HG03108 (cell line): ENCODE measurements around the gene TERB2.
"Not testable (repeated sequence)": the region's sequence is repeated elsewhere in the genome, so short reads cannot be mapped to it uniquely, and the experiment has no call there.

Source experiments
- ATAC-seq: cut with Tn5 transposase; IDR thresholded peaks from one replicate; pipeline ENCODE4 v1.9.1; 2021; ENCODE audit warnings: moderate library complexity; ENCODE audit not compliant: unreplicated experiment

TERB2 gene

DNA sequence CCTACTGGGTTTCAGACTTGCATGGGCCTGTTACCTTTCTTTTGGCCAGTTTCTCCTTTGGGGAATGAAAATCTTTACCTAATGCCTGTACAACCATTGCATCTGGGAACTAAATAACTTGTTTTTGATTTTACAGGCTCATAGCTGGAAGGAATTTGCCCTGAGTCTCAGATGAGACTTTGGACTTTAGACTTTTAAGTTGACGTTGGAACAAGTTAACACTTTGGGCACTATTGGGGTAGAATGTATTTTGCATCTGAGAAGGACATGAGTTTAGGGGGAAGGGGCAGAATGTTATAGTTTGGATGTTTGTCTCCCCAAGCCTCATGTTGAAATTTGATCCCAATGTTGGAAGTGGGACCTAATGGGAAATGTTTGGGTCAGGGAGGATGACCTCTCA lies 44.7 kb downstream of the TERB2 start:
- not testable (repeated sequence) for ATAC-seq

DNA sequence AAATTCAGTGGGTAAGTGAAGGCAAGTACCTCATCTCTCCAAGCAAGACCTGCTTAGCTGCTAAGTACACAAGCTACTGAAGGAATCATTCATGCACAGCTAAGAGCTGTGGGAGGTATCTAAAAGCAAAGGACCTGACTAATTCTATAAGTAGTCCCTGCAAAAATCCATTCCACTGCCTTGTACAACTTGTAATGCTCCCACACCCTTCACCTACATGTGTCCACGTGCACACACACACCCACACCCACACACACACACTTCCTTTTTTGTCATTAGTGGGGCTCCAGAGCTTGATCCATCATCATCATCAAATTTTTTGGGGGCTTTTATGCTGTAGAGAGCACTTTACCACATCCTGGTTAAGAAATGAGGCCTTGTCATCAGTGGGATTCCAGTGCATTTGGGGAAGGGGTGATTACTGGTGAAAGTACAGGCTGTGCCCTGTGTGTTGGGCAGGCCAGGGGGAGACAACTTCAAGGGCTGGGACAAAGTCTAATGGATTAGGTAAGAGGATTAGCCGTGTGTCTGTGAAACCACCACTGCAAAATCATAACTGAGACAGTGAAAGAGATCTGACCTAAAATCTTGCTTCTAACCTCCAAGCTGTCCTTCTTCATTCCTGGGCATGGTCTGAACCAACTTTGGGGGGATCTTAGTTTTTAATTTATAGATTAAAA lies 47.4 kb downstream of the TERB2 start:
- not testable (repeated sequence) for ATAC-seq

DNA sequence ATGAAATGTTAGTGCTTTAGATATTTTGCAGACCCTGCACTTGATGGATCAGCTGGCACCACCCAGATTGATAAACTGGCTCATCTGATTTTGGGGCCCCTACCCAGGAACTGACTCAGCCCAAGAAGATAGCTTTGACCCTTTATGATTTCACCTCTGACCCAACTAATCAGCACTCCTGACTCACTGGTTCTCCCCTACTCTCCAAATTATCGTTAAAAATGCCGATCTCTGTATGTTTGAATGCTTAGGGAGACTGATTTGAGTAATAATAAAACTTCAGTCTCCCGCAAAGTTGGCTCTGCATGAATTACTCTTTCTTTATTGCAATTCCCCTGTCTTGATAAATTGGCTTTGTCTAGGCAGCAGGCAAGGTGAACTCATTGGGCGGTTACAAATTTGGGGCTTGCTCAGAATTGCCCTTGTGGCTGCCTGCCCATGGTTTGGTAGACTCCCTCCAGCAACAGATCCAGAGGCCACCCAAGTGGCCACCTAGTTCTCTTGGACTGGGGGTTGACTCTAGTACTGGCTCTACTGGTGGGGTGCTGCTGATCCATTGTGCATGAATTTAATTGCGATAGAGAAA lies 48.2 kb downstream of the TERB2 start:
- not testable (repeated sequence) for ATAC-seq

DNA sequence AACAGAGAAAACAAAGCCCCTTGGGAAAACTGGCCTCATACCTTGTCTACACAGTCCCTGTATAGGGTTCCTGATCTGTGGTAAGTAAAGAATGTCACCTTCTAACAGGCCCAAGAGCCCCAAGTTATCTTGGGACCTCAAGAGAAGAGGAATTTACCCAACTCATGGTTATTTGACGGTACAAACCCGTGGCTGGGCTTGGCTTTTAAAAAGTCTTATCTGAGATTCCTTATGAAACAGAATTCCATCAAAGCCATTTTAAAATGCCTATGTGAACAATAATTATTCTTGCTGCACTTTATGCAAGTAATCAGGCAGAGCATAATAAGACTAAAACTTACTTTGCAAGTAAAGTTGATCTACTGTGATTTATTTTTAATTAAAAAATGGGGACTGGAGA lies 52.6 kb downstream of the TERB2 start:
- ATAC-seq: no peak

DNA sequence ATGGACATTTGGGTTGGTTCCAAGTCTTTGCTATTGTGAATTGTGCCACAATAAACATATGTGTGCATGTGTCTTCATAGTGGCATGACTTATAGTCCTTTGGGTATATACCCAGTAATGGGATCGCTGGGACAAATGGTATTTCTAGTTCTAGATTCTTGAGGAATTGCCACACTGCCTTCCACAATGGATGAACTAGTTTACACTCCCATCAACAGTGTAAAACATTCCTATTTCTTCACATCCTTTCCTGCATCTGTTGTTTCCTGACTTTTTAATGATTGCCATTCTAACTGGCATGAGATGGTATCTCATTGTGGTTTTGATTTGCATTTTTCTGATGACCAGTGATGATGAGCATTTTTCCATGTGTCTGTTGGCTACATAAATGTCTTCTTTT lies 58.6 kb downstream of the TERB2 start:
- not testable (repeated sequence) for ATAC-seq

DNA sequence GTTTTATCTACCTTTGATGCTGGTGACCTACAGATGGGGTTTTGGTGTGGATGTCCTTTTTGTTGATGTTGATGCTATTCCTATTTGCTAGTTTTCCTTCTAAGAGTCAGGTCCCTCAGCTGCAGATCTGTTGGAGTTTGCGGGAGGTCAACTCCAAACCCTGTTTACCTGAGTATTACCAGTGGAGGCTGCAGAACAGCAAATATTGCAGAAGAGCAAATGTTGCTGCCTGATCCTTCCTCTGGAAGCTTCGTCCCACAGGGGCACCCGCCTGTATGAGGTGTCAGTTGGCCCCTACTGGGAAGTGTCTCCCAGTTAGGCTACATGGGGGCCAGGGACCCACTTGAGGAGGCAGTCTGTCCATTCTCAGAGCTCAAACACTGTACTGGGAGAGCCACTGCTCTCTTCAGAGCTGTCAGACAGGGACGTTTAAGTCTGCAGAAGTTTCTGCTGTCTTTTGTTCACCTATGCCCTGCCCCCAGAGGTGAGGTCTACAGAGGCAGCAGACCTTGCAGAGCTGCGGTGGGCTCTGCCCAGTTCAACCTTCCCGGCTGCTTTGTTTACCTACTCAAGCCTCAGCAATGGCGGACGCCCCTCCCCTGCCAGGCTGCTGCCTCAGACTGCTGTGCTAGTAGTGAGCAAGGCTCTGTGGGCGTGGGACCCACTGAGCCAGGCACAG lies 63.9 kb downstream of the TERB2 start:
- ATAC-seq: not testable (repeated sequence)

DNA sequence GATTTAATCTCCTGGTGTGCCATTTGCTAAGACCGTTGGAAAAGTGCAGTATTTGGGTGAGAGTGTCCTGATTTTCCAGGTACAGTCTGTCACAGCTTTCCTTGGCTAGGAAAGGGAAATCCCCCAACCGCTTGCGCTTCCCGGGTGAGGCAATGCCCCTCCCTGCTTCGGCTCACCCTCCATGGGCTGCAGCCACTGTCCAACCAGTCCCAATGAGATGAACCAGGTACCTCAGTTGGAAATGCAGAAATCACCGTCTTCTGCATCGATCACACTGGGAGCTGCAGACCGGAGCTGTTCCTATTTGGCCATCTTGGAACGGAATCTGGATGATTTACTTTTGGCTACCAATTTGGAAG lies 64.4 kb downstream of the TERB2 start:
- not testable (repeated sequence) for ATAC-seq

DNA sequence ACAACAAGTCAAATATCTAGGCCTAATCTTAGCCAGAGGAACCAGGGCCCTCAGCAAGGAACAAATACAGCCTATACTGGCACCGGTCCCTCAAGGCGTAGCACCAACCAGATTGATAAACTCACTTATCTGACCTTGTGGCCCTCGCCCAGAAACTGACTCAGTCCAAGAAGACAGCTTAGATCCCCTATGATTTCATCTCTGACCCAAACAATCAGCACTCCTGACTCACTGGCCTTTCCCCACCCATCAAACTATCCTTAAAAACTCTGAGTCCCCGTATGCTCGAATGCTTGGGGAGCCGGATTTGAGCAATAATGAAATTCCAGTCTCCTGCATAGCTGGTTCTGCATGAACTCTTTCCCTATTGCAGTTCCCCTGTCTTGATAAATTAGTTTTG lies 64.9 kb downstream of the TERB2 start:
- no peak for ATAC-seq

DNA sequence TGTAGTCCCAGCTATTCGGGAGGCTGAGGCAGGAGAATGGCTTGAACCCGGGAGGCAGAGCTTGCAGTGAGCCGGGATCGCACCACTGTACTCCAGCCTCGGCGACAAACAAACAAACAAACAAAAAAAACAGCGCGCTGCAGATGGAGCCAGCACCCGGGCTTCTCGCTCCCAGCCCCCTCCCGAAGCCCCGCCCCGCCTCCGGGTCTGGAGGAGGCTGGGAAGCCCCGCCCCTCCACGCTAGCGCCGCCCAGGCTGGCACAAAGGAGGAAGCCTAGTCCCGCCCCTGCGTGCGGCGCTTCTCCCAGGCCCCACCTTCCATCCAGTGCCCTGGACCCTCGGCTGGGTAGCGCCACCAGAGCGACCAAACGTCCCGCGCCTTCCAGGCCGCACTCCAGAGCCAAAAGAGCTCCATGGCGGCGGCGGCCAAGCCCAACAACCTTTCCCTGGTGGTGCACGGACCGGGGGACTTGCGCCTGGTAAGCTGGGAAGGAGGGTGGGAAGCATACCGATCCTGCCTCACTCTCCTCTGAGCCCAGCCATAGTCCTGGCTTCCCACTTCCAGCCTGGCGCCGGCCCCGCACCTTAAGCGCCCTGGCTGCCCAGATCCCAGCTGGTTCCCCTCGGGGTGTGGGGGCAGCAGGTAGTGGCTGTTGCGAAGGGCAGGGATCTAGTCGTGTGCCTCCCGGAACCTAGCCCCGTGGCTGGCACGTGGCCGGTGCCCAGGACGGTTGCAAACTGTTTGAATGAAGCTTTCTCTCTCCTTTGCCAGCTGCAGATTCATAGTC lies 66.6 kb downstream of the TERB2 start, which contains the start of gene SORD:
TSS of gene SORD (plus strand) at position 325 of the 788 bp plus-strand sequence. CDS start at position 414, 89 bp downstream.
- peak; percentile 97 for ATAC-seq

DNA sequence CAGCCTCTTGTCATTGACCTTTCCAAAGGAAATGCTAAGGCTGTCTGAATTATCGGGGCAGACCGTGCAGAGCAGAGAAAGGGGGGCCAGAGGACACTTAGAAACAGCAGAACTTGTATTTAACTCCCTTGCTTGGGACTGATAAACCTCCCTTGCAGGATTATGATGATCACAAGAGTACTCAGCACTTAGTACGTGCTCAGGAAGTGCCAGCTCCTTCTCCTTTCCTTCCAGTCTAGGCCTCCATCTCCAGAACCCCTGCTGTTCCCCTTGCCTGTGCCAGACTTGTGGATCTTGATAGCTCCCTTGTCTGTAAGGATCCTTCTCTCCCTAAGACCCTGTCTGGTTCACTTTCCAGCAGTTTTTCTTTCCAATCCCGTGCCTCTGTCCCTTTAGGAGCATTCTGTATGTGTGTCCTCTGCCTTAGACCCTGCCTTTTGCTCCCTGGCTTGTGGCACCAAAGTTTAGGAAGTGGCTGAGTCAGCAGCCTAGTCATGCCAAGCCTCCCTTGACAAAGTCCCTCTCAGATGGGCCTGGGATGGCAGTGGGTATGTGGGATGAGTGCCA lies 67.3 kb downstream of the TERB2 start:
- no peak for ATAC-seq

DNA sequence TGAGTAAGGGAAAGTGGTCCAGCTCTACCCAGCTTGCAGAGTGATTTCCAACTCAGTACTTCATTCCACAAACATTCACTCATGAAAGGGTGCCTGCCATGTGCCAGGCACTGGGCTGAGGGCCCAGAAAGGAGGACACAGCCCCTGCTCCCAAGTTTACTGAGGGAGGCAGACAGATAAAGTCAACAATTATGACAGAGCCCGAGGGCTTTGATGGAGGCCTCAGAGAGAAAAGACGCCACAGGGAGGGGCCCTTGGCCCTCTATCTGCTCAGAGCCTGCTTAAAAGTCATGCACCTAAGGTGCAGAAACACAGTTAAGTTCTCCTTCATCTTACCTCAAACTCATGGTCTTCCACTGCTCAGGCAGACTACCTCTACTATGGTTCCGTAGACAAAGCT lies 68.2 kb downstream of the TERB2 start:
- not testable (repeated sequence) for ATAC-seq

DNA sequence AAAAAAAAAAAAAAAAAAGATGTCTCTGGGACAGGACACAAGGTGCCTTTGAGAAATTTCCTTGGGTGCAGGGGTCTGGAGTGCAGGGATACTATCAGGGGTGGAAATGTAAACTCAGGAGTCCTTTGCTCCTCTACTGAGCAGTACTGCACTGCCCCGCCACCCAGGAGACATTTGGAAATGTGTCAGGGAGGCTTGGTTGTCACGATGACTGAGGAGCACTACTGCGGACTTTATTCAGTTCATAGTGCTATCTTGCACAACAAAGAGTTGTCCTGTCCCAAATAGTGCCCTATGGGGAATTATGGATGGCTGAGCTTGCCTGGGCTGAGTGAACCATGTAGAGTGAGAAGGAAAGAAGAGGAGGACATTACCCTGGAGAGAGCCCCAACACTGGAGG lies 69.1 kb downstream of the TERB2 start:
- not testable (repeated sequence) for ATAC-seq

DNA sequence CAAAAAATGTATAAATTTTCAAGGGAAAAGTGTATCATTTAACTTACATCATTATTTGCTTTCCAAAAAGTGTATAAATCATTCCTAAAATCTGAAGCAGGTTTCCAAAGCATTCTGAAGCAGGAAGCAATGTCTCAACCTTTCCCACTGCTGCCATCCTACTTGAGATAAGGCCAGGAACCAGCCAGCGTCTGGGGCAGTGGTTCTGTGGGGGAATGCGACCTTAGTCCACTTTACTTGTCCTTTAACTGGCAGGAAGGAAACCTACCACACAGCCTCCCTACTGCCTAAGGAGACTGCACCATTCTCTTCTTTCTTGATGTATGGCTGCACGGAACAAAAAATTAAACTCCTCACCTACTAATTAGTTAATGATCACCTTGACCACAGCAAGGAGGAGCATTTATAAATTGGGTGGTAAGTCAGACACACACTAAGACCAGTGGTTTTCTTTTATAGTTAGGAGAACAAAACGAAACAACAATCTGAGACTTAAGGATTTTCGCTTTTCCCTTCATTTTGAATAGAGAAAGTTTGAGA lies 70.2 kb downstream of the TERB2 start:
- no peak for ATAC-seq

DNA sequence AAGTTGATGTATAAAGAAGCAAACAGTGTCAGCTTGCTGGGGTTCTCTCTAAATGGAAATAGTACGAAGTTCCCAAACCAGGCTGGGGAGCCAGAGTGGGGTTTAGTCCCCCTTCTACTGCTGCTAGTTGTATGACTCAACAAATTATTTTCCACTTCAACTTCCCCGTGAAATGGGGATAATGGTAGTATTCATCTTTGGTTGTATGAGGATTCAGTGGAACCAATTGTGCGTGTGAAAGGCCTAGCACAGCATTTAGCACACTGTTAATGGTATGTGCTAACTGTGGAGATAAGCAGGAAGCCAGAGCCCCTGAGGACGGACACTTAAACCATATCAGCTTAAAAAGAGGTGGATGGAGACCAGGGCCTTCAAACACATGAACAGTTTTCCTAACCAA lies 70.7 kb downstream of the TERB2 start:
- no peak for ATAC-seq
